DOHH2 (cell line): ENCODE measurements around the gene RAD1.

Experiments used
- H3F3A ChIP-seq: fragments of 200-600 bp; sonication (generic), shearing (Covaris generic); 2 replicates; pipeline ENCODE4 v1.6.0; 2016; ENCODE audit warnings: antibody characterized with exemption, mild to moderate bottlenecking; ENCODE audit not compliant: control insufficient read depth, insufficient read depth
- H3K27ac ChIP-seq: fragments of 200-600 bp; sonication (generic); 2 replicates; pipeline ENCODE4 v1.5.1; 2014; ENCODE audit warnings: low read depth, mild to moderate bottlenecking, low read length, moderate library complexity
- H3K27me3 ChIP-seq: fragments of 200-600 bp; sonication (generic); 2 replicates; pipeline ENCODE4 v1.6.1; 2014; ENCODE audit warnings: mild to moderate bottlenecking, low read length, mixed read lengths; ENCODE audit not compliant: control insufficient read depth
- H3K36me3 ChIP-seq: fragments of 200-600 bp; sonication (generic); 2 replicates; pipeline ENCODE4 v1.6.1; 2014; ENCODE audit warnings: mild to moderate bottlenecking, low read length, moderate library complexity, mixed read lengths; ENCODE audit not compliant: control insufficient read depth
- H3K4me1 ChIP-seq: fragments of 200-600 bp; sonication (generic); 2 replicates; pipeline ENCODE4 v1.6.1; 2014; ENCODE audit warnings: mild to moderate bottlenecking, low read length, mixed read lengths; ENCODE audit not compliant: control insufficient read depth
- H3K4me2 ChIP-seq: fragments of 200-600 bp; sonication (generic); 2 replicates; pipeline ENCODE4 v1.6.0; 2014; ENCODE audit warnings: mild to moderate bottlenecking, low read length, moderate library complexity
- H3K4me3 ChIP-seq: fragments of 200-600 bp; sonication (generic); 2 replicates; pipeline ENCODE4 v1.5.1; 2014; ENCODE audit warnings: mild to moderate bottlenecking, low read length, mixed read lengths
- H3K79me2 ChIP-seq: fragments of 200-600 bp; sonication (generic); 2 replicates; pipeline ENCODE4 v1.6.1; 2014; ENCODE audit warnings: mild to moderate bottlenecking, low read length, mixed read lengths; ENCODE audit not compliant: control insufficient read depth
- H3K9me2 ChIP-seq: fragments of 200-600 bp; sonication (generic); replicated peaks from 2 replicates; pipeline ENCODE4 v1.6.1; 2014; ENCODE audit warnings: mild to moderate bottlenecking, low read length, mixed read lengths; ENCODE audit not compliant: control insufficient read depth
- H3K9me3 ChIP-seq: fragments of 200-600 bp; sonication (generic); 2 replicates; pipeline ENCODE4 v1.6.1; 2014; ENCODE audit warnings: antibody characterized with exemption, low read length, mixed read lengths; ENCODE audit not compliant: control insufficient read depth, insufficient read depth
- H4K20me1 ChIP-seq: fragments of 200-600 bp; sonication (generic); 2 replicates; pipeline ENCODE4 v1.6.0; 2014; ENCODE audit warnings: low read depth, mild to moderate bottlenecking, antibody characterized with exemption, low read length, moderate library complexity; ENCODE audit not compliant: control insufficient read depth, insufficient read depth
- EZH2phosphoT487 ChIP-seq: fragments of 200-600 bp; sonication (generic); IDR thresholded peaks from 2 replicates; pipeline ENCODE4 v1.6.1; 2017; ENCODE audit warnings: borderline replicate concordance, mild to moderate bottlenecking, antibody characterized with exemption, low read length, moderate library complexity, mixed read lengths
- TF ChIP-seq, protein P1 (sequence below): fragments of 200-600 bp; sonication (generic); IDR thresholded peaks from one replicate; pipeline ENCODE4 v1.5.1; 2014; ENCODE audit warnings: antibody characterized with exemption, mild to moderate bottlenecking, low read depth, low read length; ENCODE audit not compliant: poor library complexity, severe bottlenecking

The RAD1 gene

DNA sequence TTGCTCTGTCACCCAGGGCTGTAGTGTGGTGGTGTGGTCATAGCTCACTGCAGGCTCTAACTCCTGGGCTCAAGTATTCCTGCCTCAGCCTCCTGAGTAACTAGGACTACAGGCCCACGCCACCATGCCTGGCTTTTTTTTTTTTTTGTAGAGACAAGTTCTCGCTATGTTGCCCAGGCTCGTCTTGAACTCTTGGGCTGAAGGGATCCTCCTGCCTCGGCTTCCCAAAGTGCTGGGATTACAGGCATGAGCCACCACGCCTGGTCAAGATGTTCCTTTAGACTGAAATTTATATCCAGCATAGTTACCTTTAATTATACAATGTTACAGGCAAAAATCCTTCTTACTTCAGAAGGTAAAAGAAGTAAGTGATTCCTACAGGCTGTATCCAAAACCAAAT, 12.5 kb upstream of the RAD1 start:
- H3K9me2 ChIP-seq = no peaks in the 10 kb centered on the region
- H3F3A ChIP-seq = peaks cover 52% of the 10 kb centered on the region
- TF ChIP-seq, protein P1, sequence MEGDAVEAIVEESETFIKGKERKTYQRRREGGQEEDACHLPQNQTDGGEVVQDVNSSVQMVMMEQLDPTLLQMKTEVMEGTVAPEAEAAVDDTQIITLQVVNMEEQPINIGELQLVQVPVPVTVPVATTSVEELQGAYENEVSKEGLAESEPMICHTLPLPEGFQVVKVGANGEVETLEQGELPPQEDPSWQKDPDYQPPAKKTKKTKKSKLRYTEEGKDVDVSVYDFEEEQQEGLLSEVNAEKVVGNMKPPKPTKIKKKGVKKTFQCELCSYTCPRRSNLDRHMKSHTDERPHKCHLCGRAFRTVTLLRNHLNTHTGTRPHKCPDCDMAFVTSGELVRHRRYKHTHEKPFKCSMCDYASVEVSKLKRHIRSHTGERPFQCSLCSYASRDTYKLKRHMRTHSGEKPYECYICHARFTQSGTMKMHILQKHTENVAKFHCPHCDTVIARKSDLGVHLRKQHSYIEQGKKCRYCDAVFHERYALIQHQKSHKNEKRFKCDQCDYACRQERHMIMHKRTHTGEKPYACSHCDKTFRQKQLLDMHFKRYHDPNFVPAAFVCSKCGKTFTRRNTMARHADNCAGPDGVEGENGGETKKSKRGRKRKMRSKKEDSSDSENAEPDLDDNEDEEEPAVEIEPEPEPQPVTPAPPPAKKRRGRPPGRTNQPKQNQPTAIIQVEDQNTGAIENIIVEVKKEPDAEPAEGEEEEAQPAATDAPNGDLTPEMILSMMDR = no peak
- no peak for TF ChIP-seq EZH2phosphoT487
- peak overlapping the region; percentile 55; the same call in 1 of the 2 replicates for H3K4me2 ChIP-seq
- H3K36me3 ChIP-seq = peaks cover 56% of the 10 kb centered on the region
- H4K20me1 ChIP-seq = 0 out of 2 replicates have a peak, but pooled peaks cover 6% of the 10 kb centered on the region
- H3K27ac ChIP-seq = no peak overlapping the region
- no peaks in the 10 kb centered on the region for H3K9me3 ChIP-seq
- H3K79me2 ChIP-seq = peaks cover 45% of the 10 kb centered on the region
- H3K27me3 ChIP-seq = no peaks in the 10 kb centered on the region
- peaks cover 40% of the 10 kb centered on the region for H3K4me1 ChIP-seq
- H3K4me3 ChIP-seq = no peak overlapping the region

DNA sequence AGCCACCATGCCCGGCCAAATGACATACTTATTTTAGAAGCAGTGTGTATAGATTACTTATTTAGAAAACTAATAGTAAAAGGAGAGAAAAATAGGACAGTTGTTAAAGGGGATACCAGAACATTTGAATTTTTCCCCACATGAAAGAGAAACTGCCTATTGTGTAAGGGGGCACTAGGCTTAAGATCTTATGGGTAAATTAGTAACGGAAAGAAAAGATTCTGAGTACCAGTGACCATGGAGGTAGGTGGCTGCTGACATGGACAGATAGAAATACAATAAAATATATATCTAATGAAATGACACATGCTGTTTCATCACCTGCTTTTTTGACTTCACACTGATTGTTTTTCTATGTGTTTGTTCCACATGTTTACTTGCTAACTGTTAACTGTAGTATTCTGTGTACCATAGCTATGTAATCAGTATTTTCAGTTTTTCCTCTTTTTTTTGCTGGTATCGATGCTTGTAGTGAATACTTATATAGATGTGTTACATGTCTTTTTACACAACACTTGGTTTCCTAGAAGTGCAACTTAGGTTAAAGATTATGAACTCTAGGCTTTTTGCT, 11.1 kb upstream of the RAD1 start:
- H3K36me3 ChIP-seq = peaks cover 65% of the 10 kb centered on the region
- H3K27ac ChIP-seq = no peak overlapping the region
- H3K79me2 ChIP-seq = peaks cover 41% of the 10 kb centered on the region
- H3K27me3 ChIP-seq = no peaks in the 10 kb centered on the region
- H3K9me2 ChIP-seq = no peaks in the 10 kb centered on the region
- no peaks in the 10 kb centered on the region for H3K9me3 ChIP-seq
- no peak overlapping the region for H3K4me3 ChIP-seq
- TF ChIP-seq, protein P1 = no peak
- no peak for TF ChIP-seq EZH2phosphoT487
- H3K4me1 ChIP-seq = peaks cover 36% of the 10 kb centered on the region
- H4K20me1 ChIP-seq = 0 out of 2 replicates have a peak, but pooled peaks cover 1% of the 10 kb centered on the region
- H3F3A ChIP-seq = peaks cover 58% of the 10 kb centered on the region
- no peak overlapping the region for H3K4me2 ChIP-seq

DNA sequence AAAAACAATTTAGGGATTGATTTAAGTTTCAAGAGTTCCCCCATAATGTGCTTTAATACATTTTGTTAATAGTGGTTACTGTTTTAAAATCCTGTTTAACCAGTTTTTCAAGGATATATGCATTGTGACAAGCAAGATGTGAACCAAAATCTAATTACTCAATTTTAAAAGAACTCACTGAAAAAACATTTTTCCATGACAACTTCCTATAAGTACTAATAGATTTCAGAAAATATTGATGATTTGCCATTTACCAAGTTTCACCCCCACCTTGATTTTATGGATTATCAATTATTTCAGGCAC, 9.1 kb upstream of the RAD1 start:
- peaks cover 27% of the 10 kb centered on the region for H3K4me1 ChIP-seq
- no peaks in the 10 kb centered on the region for H3K27me3 ChIP-seq
- H3K36me3 ChIP-seq = peaks cover 82% of the 10 kb centered on the region
- no peak overlapping the region for H3K4me2 ChIP-seq
- no peaks in the 10 kb centered on the region for H3K9me2 ChIP-seq
- H3K4me3 ChIP-seq = no peak overlapping the region
- no peak for TF ChIP-seq EZH2phosphoT487
- TF ChIP-seq, protein P1 = no peak
- H3K27ac ChIP-seq = no peak overlapping the region
- no peaks in the 10 kb centered on the region for H4K20me1 ChIP-seq
- peaks cover 68% of the 10 kb centered on the region for H3F3A ChIP-seq
- H3K79me2 ChIP-seq = peaks cover 44% of the 10 kb centered on the region
- no peaks in the 10 kb centered on the region for H3K9me3 ChIP-seq
